CD4-positive, alpha-beta memory T cell (primary cell): Measurements from ENCODE around the gene PHF21A. TPM values are rescaled to one million over a fixed set of nuclear protein-coding genes. Genes with fewer than 3 reads are reported as not detected.

ENCODE experiments used
- CTCF ChIA-PET: fragments of 350-600 bp; sonication (Branson Sonifier 250); formaldehyde crosslinking; loops from one replicate; lab custom pipeline; 2021; ENCODE audit warnings: inconsistent platforms; ENCODE audit not compliant: partially characterized antibody; lab: Charles Lee
- POLR2A ChIA-PET: fragments of 350-600 bp; sonication (Branson Sonifier 250); formaldehyde crosslinking; loops from one replicate; lab custom pipeline; 2021; ENCODE audit not compliant: partially characterized antibody; lab: Charles Lee
- DNase-seq, 5 donors: peaks; one replicate each; pipeline versions ENCODE4 v3.0.0 to v3.0.0-alpha.2; 2020 to 2022; ENCODE audit warnings: mixed read lengths in 1 of 5
- H3K27ac ChIP-seq: one replicate; pipeline ENCODE4 v1.7.0; 2013; ENCODE audit warnings: low read depth, low read length
- H3K27me3 ChIP-seq: 2 replicates; pipeline ENCODE4 v1.7.0; 2013; ENCODE audit warnings: mild to moderate bottlenecking, low read length, moderate library complexity; ENCODE audit not compliant: insufficient read depth
- H3K36me3 ChIP-seq: 2 replicates; pipeline ENCODE4 v1.7.0; 2013; ENCODE audit warnings: mild to moderate bottlenecking, low read length, moderate library complexity; ENCODE audit not compliant: insufficient read depth
- H3K4me1 ChIP-seq: 2 replicates; pipeline ENCODE4 v1.7.0; 2013; ENCODE audit warnings: mild to moderate bottlenecking, low read length, moderate library complexity; ENCODE audit not compliant: insufficient read depth
- H3K4me3 ChIP-seq, 2 donors: one replicate each; pipeline ENCODE4 v1.7.0; 2013; ENCODE audit warnings: low read length in 2 of 2, mild to moderate bottlenecking in 1 of 2
- H3K9me3 ChIP-seq, 2 donors: one replicate each; pipeline ENCODE4 v1.7.0; 2013; ENCODE audit warnings: low read length in 2 of 2, control low read depth in 1 of 2; ENCODE audit not compliant: control insufficient read depth in 1 of 2
- H3K27ac Mint-ChIP-seq, 7 donors: one replicate each; pipeline ENCODE4 v1.8.0; 2020 to 2021; ENCODE audit warnings: mixed read lengths in 7 of 7, mild to moderate bottlenecking in 6 of 7, inconsistent platforms in 3 of 7, moderate library complexity in 3 of 7
- H3K27me3 Mint-ChIP-seq, 2 donors: one replicate each; pipeline ENCODE4 v1.8.0; 2020 to 2021; ENCODE audit warnings: mixed read lengths in 2 of 2
- H3K36me3 Mint-ChIP-seq, 2 donors: one replicate each; pipeline ENCODE4 v1.8.0; 2020 to 2021; ENCODE audit warnings: mixed read lengths in 2 of 2, inconsistent platforms in 1 of 2, mild to moderate bottlenecking in 1 of 2
- H3K4me1 Mint-ChIP-seq, 4 donors: one replicate each; pipeline ENCODE4 v1.8.0; 2020 to 2021; ENCODE audit warnings: mixed read lengths in 4 of 4, mild to moderate bottlenecking in 1 of 4
- H3K4me3 Mint-ChIP-seq, 8 donors: one replicate each; pipeline ENCODE4 v1.8.0; 2020 to 2021; ENCODE audit warnings: mixed read lengths in 8 of 8, mild to moderate bottlenecking in 7 of 8, moderate library complexity in 6 of 8, inconsistent platforms in 3 of 8
- H3K9me3 Mint-ChIP-seq, 8 donors: one replicate each; pipeline ENCODE4 v1.8.0; 2020 to 2021; ENCODE audit warnings: mixed read lengths in 8 of 8, mild to moderate bottlenecking in 5 of 8, inconsistent platforms in 3 of 8, moderate library complexity in 1 of 8
- intact Hi-C: fragments of 100-400 bp; cut with micrococcal nuclease; formaldehyde crosslinking; loops from one replicate; pipeline ENCODE4 v1.15.1; 2023
- polyA plus RNA-seq, 2 donors: library from polyadenylated mRNA; unstranded; fragments of 300-500 nt; fragmentation: Illumina TruSeq; gene quantifications; one replicate each; pipeline ENCODE4 v1.2.3, GENCODE V29; 2021
- total RNA-seq, 2 experiments: library from RNA; stranded (reverse); gene quantifications; one replicate each; pipeline ENCODE4 v1.2.3, GENCODE V29; 2021

Gene PHF21A
- total and polyA plus RNA-seq, 4 experiments from 2014 or later = 3.7 to 68.4 (median 42.9) TPM

- Histone ChIP-seq H3K9me3 (no peaks in the 10 kb centered on the region), H3K4me3 (no peak overlapping the region), H3K4me1 (peaks cover 44% of the 10 kb centered on the region), H3K27ac (no peak overlapping the region), H3K27me3 (no peaks in the 10 kb centered on the region), H3K36me3 (no peaks in the 10 kb centered on the region)
- Mint-ChIP-seq H3K27ac (peak overlapping the region in 5 of 7 donors; percentile 29 to 78 (median 47)), H3K27me3 (peaks cover 0 to 1% of the 10 kb centered on the region in 2 donors), H3K4me1 (peaks cover 25 to 55% (median 42%) of the 10 kb centered on the region in 4 donors), H3K9me3 (peaks cover 0 to 2% (median 0%) of the 10 kb centered on the region in 8 donors), H3K36me3 (peaks cover 3 to 9% of the 10 kb centered on the region in 2 donors), H3K4me3 (no peak overlapping the region)
- DNase-seq = no peak
- intact Hi-C loops = no loop called here
- CTCF ChIA-PET = interaction anchor here (2.0 kb wide), 1 partner anchor 38 kb away, joined by 6 read pairs; no protein-coding TSS in a partner anchor
- POLR2A ChIA-PET = interaction anchor here (0.5 to 6.2 kb wide), 2 partner anchors 9 to 1709 kb away, joined by 3 to 77 read pairs; partner anchors contain the start of gene PEX16
Observed at GRCh38 chr11:45926536-45927331, 194.5 kb downstream of the PHF21A start.

GRCh38 chr11:45926001-45926401 is 195.3 kb downstream of the PHF21A start:
- Mint-ChIP-seq H3K27me3 (peaks cover 0 to 1% of the 10 kb centered on the region in 2 donors), H3K4me1 (peaks cover 24 to 54% (median 40%) of the 10 kb centered on the region in 4 donors), H3K9me3 (peaks cover 0 to 2% (median 0%) of the 10 kb centered on the region in 8 donors), H3K27ac (peak overlapping the region in 2 of 7 donors; percentile 54 to 66), H3K36me3 (peaks cover 0 to 6% of the 10 kb centered on the region in 2 donors), H3K4me3 (no peak overlapping the region)
- H3K36me3 ChIP-seq = no peaks in the 10 kb centered on the region
- no peak overlapping the region for H3K27ac ChIP-seq
- ChIA-PET POLR2A (interaction anchor here (6.2 kb wide), 1 partner anchor 8 kb away, joined by 77 read pairs; the partner anchor contains the start of gene PEX16), CTCF (interaction anchor here (1.0 kb wide), 1 partner anchor 39 kb away, joined by 3 read pairs; no protein-coding TSS in a partner anchor)
- no peaks in the 10 kb centered on the region for H3K9me3 ChIP-seq
- no peak overlapping the region for H3K4me3 ChIP-seq
- H3K4me1 ChIP-seq = peaks cover 41% of the 10 kb centered on the region
- intact Hi-C loops = no loop called here
- H3K27me3 ChIP-seq = no peaks in the 10 kb centered on the region
- no peak for DNase-seq

GRCh38 chr11:45925550-45925949 is 195.7 kb downstream of the PHF21A start:
- peaks cover 23 to 54% (median 39%) of the 10 kb centered on the region in 4 donors for H3K4me1 Mint-ChIP-seq
- peaks cover 0 to 6% of the 10 kb centered on the region in 2 donors for H3K36me3 Mint-ChIP-seq
- Histone ChIP-seq H3K27me3 (no peaks in the 10 kb centered on the region), H3K9me3 (no peaks in the 10 kb centered on the region), H3K36me3 (no peaks in the 10 kb centered on the region), H3K27ac (no peak overlapping the region), H3K4me1 (peaks cover 37% of the 10 kb centered on the region), H3K4me3 (no peak overlapping the region)
- ChIA-PET POLR2A (interaction anchor here (6.2 kb wide), 1 partner anchor 8 kb away, joined by 77 read pairs; the partner anchor contains the start of gene PEX16), CTCF (interaction anchor here (1.0 kb wide), 1 partner anchor 39 kb away, joined by 3 read pairs; no protein-coding TSS in a partner anchor)
- intact Hi-C loops = no loop called here
- peaks cover 0 to 1% of the 10 kb centered on the region in 2 donors for H3K27me3 Mint-ChIP-seq
- DNase-seq = no peak
- H3K27ac Mint-ChIP-seq = peak overlapping the region in 3 of 7 donors; percentile 54 to 76 (median 66)
- peak overlapping the region in 2 of 8 donors; percentile 28 to 31 for H3K4me3 Mint-ChIP-seq
- peaks cover 0 to 2% (median 0%) of the 10 kb centered on the region in 8 donors for H3K9me3 Mint-ChIP-seq

GRCh38 chr11:45924927-45925326 is 196.3 kb downstream of the PHF21A start:
- Mint-ChIP-seq H3K4me3 (peak overlapping the region in 3 of 8 donors; percentile 21 to 80 (median 24)), H3K27ac (peak overlapping the region in 3 of 7 donors; percentile 41 to 62 (median 49)), H3K36me3 (peaks cover 0 to 2% of the 10 kb centered on the region in 2 donors), H3K27me3 (peaks cover 0 to 1% of the 10 kb centered on the region in 2 donors), H3K4me1 (peaks cover 17 to 54% (median 36%) of the 10 kb centered on the region in 4 donors), H3K9me3 (peaks cover 0 to 2% (median 0%) of the 10 kb centered on the region in 8 donors)
- Histone ChIP-seq H3K4me1 (peaks cover 36% of the 10 kb centered on the region), H3K36me3 (no peaks in the 10 kb centered on the region), H3K9me3 (no peaks in the 10 kb centered on the region), H3K27me3 (no peaks in the 10 kb centered on the region), H3K27ac (no peak overlapping the region), H3K4me3 (no peak overlapping the region)
- ChIA-PET CTCF (no interaction called here), POLR2A (no interaction called here)
- no peak for DNase-seq
- intact Hi-C loops = no loop called here

- Mint-ChIP-seq H3K4me1 (peaks cover 16 to 54% (median 37%) of the 10 kb centered on the region in 4 donors), H3K27ac (peak overlapping the region; percentile 5 to 95 (median 62)), H3K4me3 (peak overlapping the region; percentile 60 to 80 (median 72)), H3K36me3 (peaks cover 0 to 2% of the 10 kb centered on the region in 2 donors), H3K9me3 (peaks cover 0 to 2% (median 0%) of the 10 kb centered on the region in 8 donors), H3K27me3 (peaks cover 0 to 1% of the 10 kb centered on the region in 2 donors)
- no peak overlapping the region for H3K27ac ChIP-seq
- no peaks in the 10 kb centered on the region for H3K36me3 ChIP-seq
- DNase-seq = no peak
- ChIA-PET POLR2A (interaction anchor here (0.6 to 1.3 kb wide), 4 partner anchors 15 to 102 kb away, joined by 3 read pairs; no protein-coding TSS in a partner anchor), CTCF (interaction anchor here (0.6 to 1.3 kb wide), 2 partner anchors 41 to 153 kb away, joined by 3 to 4 read pairs; no protein-coding TSS in a partner anchor)
- no peaks in the 10 kb centered on the region for H3K9me3 ChIP-seq
- H3K27me3 ChIP-seq = no peaks in the 10 kb centered on the region
- no peak overlapping the region for H3K4me3 ChIP-seq
- peaks cover 36% of the 10 kb centered on the region for H3K4me1 ChIP-seq
- intact Hi-C loops = no loop called here
Observed at GRCh38 chr11:45924036-45924915, 197.0 kb downstream of the PHF21A start.

GRCh38 chr11:45922425-45923082 is 198.7 kb downstream of the PHF21A start, which contains the start of gene LARGE2:
TSS of gene LARGE2 (plus strand) at chr11:45922656. CDS start at chr11:45922883, 227 bp downstream.
- POLR2A ChIA-PET = interaction anchor here (1.3 to 1.8 kb wide), 2 partner anchors 7 to 14 kb away, joined by 3 to 7 read pairs; no protein-coding TSS in a partner anchor
- intact Hi-C loops = no loop called here

More at GRCh38 chr11:45922425-45923082, 198.7 kb downstream of the PHF21A start, which contains the start of gene LARGE2:
- Histone ChIP-seq H3K4me1 (peaks cover 42% of the 10 kb centered on the region), H3K9me3 (no peaks in the 10 kb centered on the region), H3K27me3 (no peaks in the 10 kb centered on the region), H3K4me3 (peak within 1 kb of the TSS in 1 of 2 donors; percentile 43), H3K27ac (no peak within 1 kb of the TSS), H3K36me3 (no peaks in the 10 kb centered on the region)
- CTCF ChIA-PET = interaction anchor here (1.3 kb wide), 1 partner anchor 42 kb away, joined by 3 read pairs; no protein-coding TSS in a partner anchor
- Mint-ChIP-seq H3K4me3 (peak within 1 kb of the TSS; percentile 79 to 95 (median 86)), H3K9me3 (peaks cover 0 to 5% (median 0%) of the 10 kb centered on the region in 8 donors), H3K4me1 (peaks cover 22 to 58% (median 41%) of the 10 kb centered on the region in 4 donors), H3K27ac (peak within 1 kb of the TSS in 6 of 7 donors; percentile 61 to 92 (median 82)), H3K27me3 (peaks cover 0 to 1% of the 10 kb centered on the region in 2 donors), H3K36me3 (peaks cover 0 to 13% of the 10 kb centered on the region in 2 donors)
- DNase-seq = peak in 4 of 5 donors; percentile 22 to 34 (median 28)
